Body of pancreas (tissue), 4 donors: Measurements from ENCODE around the gene TEX50.

ENCODE experiments used
- POLR2A ChIP-seq, 3 donors: fragments of 450-650 bp; IDR thresholded peaks; one replicate each; pipeline ENCODE4 v1.6.1; 2016; ENCODE audit warnings: antibody characterized with exemption in 3 of 3, mild to moderate bottlenecking in 2 of 3
- TF ChIP-seq, protein P1 (sequence below), 7 experiments: fragments of 450-650 bp in 4 of 7; fragments of 200-600 bp in 3 of 7; sonication (generic) in 3 of 7; IDR thresholded peaks; one replicate each; pipeline ENCODE4 v1.5.1; 2016 to 2019; ENCODE audit warnings: antibody characterized with exemption in 7 of 7

DNA sequence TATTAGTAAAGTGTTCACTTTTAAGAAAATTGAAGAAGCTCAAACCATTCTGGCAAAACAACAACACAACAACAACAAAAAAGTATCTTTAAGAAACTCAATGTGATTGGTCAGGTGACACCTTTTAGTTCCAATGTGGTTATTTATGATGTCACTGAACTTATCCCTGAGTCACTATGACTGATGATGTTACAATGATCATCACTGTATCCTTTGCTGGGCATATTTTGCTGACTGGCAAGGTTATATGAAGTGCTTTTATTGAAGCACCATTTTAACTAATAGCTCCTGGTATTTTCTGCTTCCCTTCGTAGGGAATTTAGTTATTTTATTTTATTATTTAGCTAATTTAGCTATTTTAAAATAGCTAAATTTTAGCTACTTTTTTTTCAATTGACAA, at the start of gene TEX50:
- TF ChIP-seq, protein P1, sequence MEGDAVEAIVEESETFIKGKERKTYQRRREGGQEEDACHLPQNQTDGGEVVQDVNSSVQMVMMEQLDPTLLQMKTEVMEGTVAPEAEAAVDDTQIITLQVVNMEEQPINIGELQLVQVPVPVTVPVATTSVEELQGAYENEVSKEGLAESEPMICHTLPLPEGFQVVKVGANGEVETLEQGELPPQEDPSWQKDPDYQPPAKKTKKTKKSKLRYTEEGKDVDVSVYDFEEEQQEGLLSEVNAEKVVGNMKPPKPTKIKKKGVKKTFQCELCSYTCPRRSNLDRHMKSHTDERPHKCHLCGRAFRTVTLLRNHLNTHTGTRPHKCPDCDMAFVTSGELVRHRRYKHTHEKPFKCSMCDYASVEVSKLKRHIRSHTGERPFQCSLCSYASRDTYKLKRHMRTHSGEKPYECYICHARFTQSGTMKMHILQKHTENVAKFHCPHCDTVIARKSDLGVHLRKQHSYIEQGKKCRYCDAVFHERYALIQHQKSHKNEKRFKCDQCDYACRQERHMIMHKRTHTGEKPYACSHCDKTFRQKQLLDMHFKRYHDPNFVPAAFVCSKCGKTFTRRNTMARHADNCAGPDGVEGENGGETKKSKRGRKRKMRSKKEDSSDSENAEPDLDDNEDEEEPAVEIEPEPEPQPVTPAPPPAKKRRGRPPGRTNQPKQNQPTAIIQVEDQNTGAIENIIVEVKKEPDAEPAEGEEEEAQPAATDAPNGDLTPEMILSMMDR (IDR thresholded peaks at IDR 0.05): no peak
- no peak for TF ChIP-seq POLR2A (IDR thresholded peaks at IDR 0.05)
